Activated T-helper 2 cell treated with anti-CD3 and anti-CD28 coated beads, Interferon-gamma antibody, Interleukin-2, Interleukin-4, amounts not matched to agents 10 μg/mL and 5 μg/mL and 100 μg/mL, durations not matched to agents 14 hours and 24 hours and 36 hours (primary cell): ENCODE results near the gene PSORS1C2. TPM values are rescaled to one million over a fixed set of nuclear protein-coding genes. Genes with fewer than 3 reads are reported as not detected.

Experiments
- DNase-seq: peaks from one replicate; pipeline ENCODE4 v3.0.0; 2021; ENCODE audit warnings: low spot score
- H3K27ac Mint-ChIP-seq: one replicate; pipeline ENCODE4 v1.8.0; 2021; ENCODE audit warnings: mixed read lengths
- H3K27me3 Mint-ChIP-seq: one replicate; pipeline ENCODE4 v1.8.0; 2021; ENCODE audit warnings: low read depth, mixed read lengths
- H3K36me3 Mint-ChIP-seq: one replicate; pipeline ENCODE4 v1.8.0; 2021; ENCODE audit warnings: low read depth, mixed read lengths
- H3K4me1 Mint-ChIP-seq: one replicate; pipeline ENCODE4 v1.8.0; 2021; ENCODE audit warnings: low read depth, mixed read lengths
- H3K4me3 Mint-ChIP-seq: one replicate; pipeline ENCODE4 v1.8.0; 2021; ENCODE audit warnings: low read depth, mild to moderate bottlenecking, moderate library complexity, mixed read lengths
- H3K9me3 Mint-ChIP-seq: one replicate; pipeline ENCODE4 v1.8.0; 2021; ENCODE audit warnings: mixed read lengths
- intact Hi-C: fragments of 100-400 bp; cut with micrococcal nuclease; formaldehyde crosslinking; loops from one replicate; pipeline ENCODE4 v1.15.1; 2023
- total RNA-seq: library from RNA; stranded (reverse); gene quantifications from 2 replicates; pipeline ENCODE4 v1.2.3, GENCODE V29; 2022

Gene PSORS1C2
- total RNA-seq, 1 donor from 2014 or later: not detected

DNA sequence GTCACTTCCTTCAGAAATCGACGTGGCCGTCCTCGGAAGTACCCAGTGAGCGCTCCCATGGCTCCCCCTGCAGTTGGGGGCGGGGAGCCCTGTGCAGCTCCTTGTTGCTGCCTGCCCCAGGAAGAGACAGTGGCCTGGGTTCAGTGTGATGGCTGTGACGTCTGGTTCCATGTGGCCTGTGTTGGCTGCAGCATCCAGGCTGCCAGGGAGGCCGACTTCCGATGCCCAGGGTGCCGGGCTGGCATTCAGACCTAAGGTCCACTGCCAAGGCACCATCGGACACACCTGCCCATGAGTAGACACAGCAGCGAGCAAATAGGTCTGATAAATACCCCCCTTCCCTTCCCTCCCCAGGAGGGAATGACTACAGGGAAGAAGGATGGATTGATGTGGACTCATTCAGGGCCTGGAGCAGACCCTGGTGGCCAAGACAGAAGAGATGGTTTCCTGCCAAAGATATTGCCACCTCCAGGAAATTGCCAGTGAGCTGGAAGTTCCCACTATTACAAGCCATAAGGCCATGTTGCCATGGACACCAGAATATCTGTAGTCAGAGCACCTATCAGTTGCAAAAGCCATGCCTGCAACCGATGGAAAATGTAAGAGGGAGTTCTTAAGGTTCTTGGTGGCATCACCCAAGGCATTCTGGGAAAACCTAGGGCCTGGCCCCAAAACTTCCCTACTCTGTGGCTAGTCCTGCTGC, 23.7 kb upstream of the PSORS1C2 start:
- no peaks in the 10 kb centered on the region for H3K9me3 Mint-ChIP-seq
- intact Hi-C loops: no loop called here
- H3K4me1 Mint-ChIP-seq: peaks cover 23% of the 10 kb centered on the region
- DNase-seq: no peak
- no peak overlapping the region for H3K27ac Mint-ChIP-seq
- no peaks in the 10 kb centered on the region for H3K27me3 Mint-ChIP-seq
- H3K36me3 Mint-ChIP-seq: peaks cover 61% of the 10 kb centered on the region
- no peak overlapping the region for H3K4me3 Mint-ChIP-seq

DNA sequence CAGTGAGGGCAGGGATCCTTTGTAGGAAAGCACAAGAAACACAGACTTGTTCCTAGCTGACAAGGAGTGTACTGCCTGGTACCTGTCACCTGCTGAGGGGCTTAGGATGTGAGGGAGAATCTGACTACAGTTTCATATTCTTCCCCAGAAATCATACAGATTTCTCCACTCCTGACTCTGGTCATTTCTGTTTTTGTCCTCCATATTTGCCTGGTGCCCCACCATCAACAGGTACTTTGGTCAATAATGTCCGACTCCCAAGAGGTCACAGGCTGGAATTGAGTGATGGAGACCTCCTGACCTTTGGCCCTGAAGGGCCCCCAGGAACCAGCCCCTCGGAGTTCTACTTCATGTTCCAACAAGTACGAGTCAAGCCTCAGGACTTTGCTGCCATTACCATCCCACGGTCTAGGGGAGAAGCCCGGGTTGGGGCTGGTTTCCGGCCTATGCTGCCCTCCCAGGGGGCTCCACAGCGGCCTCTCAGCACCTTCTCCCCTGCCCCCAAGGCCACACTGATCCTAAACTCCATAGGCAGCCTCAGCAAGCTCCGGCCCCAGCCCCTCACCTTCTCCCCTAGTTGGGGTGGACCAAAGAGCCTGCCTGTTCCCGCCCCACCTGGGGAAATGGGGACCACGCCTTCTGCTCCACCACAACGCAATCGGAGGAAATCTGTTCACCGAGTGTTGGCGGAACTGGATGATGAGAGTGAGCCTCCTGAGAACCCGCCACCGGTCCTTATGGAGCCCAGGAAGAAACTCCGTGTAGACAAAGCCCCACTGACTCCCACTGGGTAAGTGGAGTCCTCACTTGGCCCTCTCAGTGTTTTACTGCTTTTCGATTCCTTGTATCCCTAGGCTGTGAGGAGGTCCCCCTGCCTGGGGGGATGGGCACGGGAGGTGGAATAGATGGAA, 22.6 kb upstream of the PSORS1C2 start:
- Mint-ChIP-seq H3K9me3 (no peaks in the 10 kb centered on the region), H3K4me1 (peaks cover 33% of the 10 kb centered on the region), H3K27me3 (no peaks in the 10 kb centered on the region), H3K4me3 (peak overlapping the region; percentile 3), H3K27ac (no peak overlapping the region), H3K36me3 (peaks cover 61% of the 10 kb centered on the region)
- intact Hi-C loops: no loop called here
- no peak for DNase-seq

DNA sequence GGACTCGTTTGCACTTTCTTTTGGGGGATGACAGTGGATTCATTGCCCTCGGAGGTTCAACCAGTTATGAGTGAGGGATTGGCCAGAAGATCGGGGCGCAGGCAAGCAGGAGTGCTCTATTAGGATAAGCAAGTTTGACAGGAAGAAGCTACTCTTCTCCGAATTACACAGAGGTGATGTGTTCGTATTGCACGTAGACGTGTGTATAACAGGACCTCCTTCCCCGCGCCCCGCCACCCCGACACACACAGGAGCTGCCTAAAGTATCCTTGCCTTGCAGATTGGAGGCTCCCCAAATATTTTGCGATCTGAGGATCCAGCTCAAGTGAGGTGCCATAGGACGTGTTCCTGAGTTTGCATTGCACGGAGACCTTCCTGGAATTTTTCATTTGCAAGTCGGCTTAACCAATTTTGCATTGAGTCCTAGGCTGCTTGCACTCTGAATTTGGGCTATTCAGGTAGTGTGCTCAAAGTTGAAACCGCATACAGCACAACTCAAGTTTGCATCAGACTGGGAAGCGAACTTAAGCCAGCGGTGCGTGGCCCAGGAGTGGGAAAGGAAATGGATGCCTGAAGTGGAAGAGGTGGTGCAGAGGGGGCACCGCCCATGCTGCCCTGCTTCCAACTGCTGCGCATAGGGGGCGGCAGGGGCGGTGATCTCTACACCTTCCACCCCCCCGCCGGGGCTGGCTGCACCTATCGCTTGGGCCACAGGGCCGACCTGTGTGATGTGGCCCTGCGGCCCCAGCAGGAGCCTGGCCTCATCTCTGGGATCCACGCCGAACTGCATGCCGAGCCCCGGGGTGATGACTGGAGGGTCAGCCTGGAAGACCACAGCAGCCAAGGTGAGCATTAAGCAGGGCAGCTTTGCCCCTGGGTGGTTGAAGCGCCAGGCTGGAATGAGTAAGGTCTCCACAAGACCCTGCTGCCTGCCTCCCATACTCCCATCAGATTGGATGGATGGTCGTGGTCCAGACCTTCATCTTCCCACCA, 20.3 kb upstream of the PSORS1C2 start:
- Mint-ChIP-seq H3K4me3 (peak overlapping the region; percentile 92), H3K4me1 (peaks cover 34% of the 10 kb centered on the region), H3K27ac (peak overlapping the region; percentile 87), H3K27me3 (no peaks in the 10 kb centered on the region), H3K9me3 (no peaks in the 10 kb centered on the region), H3K36me3 (peaks cover 73% of the 10 kb centered on the region)
- DNase-seq: peak; percentile 28
- intact Hi-C loops: loop anchor here (1.0 to 2.0 kb wide), 3 partner anchors 22 to 113 kb away; partner anchors contain the start of gene HLA-C

DNA sequence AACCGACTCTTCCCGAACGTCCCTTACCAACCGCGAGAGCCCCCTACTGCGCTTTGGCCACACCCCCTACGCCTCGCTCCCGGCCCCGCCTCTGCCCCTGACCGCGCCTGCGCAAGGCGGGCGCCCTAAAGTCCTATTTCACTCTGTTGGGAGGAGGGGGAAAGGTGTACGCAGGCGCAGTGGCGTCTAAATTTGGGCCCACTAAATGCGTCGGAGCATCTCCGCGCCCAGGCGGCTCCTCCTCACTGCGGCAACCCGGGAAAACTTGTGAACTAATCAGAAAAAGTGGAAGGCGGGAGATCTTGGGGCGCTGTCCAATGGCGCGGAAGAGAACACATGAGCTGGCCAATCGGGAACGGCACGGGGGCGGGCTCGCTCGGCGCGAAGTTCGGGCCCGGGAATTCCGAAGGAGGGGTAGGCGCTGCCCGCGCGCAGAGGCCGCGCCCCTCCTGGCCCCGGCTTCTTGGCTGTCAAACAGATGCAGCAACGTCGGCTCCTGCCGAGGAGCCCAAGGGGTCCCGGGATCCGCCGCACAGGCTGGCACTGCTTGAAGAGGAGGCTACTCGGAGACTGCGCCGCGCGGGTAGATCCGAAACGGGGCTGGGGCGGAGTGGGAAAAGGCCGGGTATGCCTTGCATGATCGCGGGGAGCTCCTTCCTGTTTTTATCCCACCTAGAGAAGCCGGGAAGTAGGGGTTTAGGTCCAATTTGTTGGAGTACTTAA, 19.4 kb upstream of the PSORS1C2 start, which contains the start of gene TCF19:
TCF19 (plus strand) TSS at position 450 of the 723 bp plus-strand sequence. CDS start 881 bp downstream, outside the sequence.
- intact Hi-C loops: loop anchor here (1.0 to 2.0 kb wide), 3 partner anchors 22 to 114 kb away; partner anchors contain the start of gene HLA-C
- no peaks in the 10 kb centered on the region for H3K9me3 Mint-ChIP-seq
- H3K36me3 Mint-ChIP-seq: peaks cover 64% of the 10 kb centered on the region
- H3K4me1 Mint-ChIP-seq: peaks cover 32% of the 10 kb centered on the region
- peak; percentile 99 for DNase-seq
- no peaks in the 10 kb centered on the region for H3K27me3 Mint-ChIP-seq
- H3K27ac Mint-ChIP-seq: peak within 1 kb of the TSS; percentile 87
- peak within 1 kb of the TSS; percentile 92 for H3K4me3 Mint-ChIP-seq

DNA sequence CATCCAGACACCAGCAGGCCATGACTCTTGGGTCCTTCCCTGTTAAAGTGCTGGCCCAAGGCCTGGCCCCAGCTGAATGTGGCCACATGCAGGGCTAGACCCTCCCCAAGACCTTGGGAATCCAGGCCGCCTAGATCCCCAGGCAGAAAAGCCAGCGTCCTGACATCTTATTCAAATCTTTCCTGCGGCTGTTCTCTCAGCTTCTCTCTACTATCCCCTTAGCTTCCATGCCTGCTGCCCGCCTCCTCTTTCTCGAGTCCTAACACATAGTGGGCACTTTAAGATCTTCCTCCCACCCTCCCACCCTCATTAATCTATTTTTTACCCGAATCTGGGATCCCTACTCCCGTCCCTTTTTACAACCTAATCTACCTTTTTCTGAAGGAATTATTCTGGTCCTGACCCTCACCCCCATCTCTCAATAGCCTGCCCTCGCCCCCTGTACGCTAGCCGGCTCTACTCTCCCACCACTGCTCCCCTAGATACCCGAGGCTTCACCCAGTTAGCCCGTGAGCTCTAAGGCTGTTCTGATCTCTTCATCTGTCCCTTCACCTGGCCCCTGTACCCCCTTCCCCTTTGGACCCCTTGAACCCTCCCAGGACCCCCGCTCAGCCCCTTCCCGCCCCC, 18.8 kb upstream of the PSORS1C2 start, which contains the start of gene CCHCR1:
CCHCR1 (minus strand) TSS at position 290 of the 627 bp plus-strand sequence; CDS start at position 88, 202 bp downstream.
- peaks cover 28% of the 10 kb centered on the region for H3K4me1 Mint-ChIP-seq
- H3K9me3 Mint-ChIP-seq: no peaks in the 10 kb centered on the region
- H3K27me3 Mint-ChIP-seq: no peaks in the 10 kb centered on the region
- H3K36me3 Mint-ChIP-seq: peaks cover 57% of the 10 kb centered on the region
- intact Hi-C loops: loop anchor here (1.0 to 2.0 kb wide), 3 partner anchors 21 to 115 kb away; partner anchors contain the start of gene HLA-C
- peak within 1 kb of the TSS; percentile 87 for H3K27ac Mint-ChIP-seq
- H3K4me3 Mint-ChIP-seq: peak within 1 kb of the TSS; percentile 92
- DNase-seq: no peak

DNA sequence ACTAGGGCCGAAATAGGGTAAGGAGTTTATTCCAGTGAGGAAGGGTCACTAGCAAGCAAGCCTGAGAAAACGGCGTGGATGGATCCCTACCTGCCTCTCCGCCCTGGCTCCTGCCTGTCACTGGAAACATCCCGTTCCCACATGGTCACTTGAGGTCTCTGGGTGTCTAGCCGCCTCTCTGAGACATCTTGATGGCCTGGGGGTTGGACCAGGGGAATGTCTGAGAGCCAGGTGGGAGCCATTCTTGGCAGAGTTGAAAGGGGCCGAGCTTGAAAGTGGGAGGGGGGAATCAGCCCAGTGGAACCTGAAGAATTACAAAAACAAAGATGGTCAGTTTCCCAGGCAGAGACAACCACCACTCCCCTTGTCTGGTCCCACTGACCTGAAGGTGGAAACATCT, 17.8 kb upstream of the PSORS1C2 start:
- Mint-ChIP-seq H3K4me1 (peaks cover 24% of the 10 kb centered on the region), H3K9me3 (no peaks in the 10 kb centered on the region), H3K4me3 (peak overlapping the region; percentile 92), H3K27me3 (no peaks in the 10 kb centered on the region), H3K27ac (no peak overlapping the region), H3K36me3 (peaks cover 48% of the 10 kb centered on the region)
- intact Hi-C loops: no loop called here
- DNase-seq: no peak

DNA sequence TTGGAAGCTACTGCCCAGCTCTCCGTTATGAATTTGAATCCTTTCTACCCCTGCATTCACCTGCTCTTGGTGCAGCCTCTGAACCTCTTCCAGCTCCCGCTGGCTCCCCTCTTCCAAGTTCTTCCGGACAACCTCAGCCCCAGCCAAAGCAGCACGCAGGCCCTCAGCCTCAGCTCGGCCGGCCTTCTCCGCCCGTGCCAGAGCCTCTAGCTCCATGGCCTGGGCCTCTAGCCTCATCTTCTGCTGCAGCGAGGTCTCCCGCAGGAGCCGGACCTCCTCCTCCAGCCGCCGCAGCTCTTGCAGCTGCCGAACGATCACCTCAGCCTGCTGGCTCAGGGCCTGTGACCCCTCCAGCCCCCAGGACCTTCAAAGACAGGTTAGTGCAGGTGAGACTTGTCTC, 15.6 kb upstream of the PSORS1C2 start:
- DNase-seq: no peak
- intact Hi-C loops: no loop called here

DNA sequence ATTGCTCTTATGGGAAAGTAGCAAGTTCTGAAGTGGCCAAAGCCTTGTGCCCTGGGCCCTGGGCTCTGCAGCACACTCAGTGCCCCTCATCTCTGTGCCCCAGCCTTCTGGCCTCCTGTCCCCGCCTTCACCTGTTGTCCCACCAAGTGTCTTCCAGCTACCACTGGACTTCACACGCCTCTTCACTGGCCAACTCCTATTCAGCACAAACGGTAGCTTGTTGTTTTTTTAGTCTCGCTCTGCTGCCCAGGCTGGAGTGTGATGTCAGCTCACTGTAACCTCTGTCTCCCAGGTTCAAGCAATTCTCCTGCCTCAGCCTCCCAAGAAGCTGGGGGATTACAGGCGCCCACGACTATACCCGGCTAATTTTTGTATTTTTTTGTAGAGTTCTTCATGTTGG, 13.9 kb upstream of the PSORS1C2 start:
- H3K27ac Mint-ChIP-seq: no peak overlapping the region
- H3K4me3 Mint-ChIP-seq: no peak overlapping the region
- peaks cover 14% of the 10 kb centered on the region for H3K4me1 Mint-ChIP-seq
- no peaks in the 10 kb centered on the region for H3K9me3 Mint-ChIP-seq
- intact Hi-C loops: no loop called here
- H3K36me3 Mint-ChIP-seq: peaks cover 32% of the 10 kb centered on the region
- H3K27me3 Mint-ChIP-seq: no peaks in the 10 kb centered on the region
- no peak for DNase-seq

More for the DNA sequence above, 15.6 kb upstream of the PSORS1C2 start:
- H3K9me3 Mint-ChIP-seq: no peaks in the 10 kb centered on the region
- H3K4me1 Mint-ChIP-seq: peaks cover 14% of the 10 kb centered on the region
- no peak overlapping the region for H3K4me3 Mint-ChIP-seq
- H3K27ac Mint-ChIP-seq: no peak overlapping the region
- no peaks in the 10 kb centered on the region for H3K27me3 Mint-ChIP-seq
- peaks cover 46% of the 10 kb centered on the region for H3K36me3 Mint-ChIP-seq

DNA sequence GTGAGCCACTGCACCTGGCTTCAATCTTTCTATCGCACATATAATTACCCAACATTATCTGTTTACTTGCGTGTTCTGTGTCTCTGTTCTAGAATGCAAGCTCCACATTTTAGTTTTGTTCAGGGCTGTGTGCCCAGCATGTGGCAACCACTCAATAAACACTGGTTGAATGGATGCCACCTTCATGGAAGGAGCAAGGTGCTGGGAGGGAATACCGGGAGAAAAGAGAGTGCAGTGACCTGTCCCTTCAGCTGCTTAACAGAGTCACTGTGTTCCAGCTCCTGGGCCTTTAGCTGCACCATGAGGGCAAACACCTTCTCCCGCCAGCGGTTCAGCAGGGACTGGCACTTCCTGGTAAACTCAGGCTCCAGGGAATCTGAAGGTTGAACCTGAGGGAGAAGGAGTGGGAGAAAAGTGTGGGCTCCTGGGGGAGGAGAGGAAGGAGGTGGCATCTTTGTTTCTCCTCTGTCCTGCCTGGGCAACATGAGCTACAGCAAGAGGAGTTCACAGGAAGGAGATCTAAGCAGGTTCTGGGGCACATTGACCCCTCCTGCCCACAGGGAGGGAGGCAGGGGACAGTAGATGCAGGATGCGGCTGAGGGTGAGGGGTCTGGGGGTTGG, 11.1 kb upstream of the PSORS1C2 start:
- Mint-ChIP-seq H3K4me3 (no peak overlapping the region), H3K27me3 (no peaks in the 10 kb centered on the region), H3K4me1 (no peaks in the 10 kb centered on the region), H3K36me3 (peaks cover 26% of the 10 kb centered on the region), H3K27ac (no peak overlapping the region), H3K9me3 (no peaks in the 10 kb centered on the region)
- intact Hi-C loops: no loop called here
- DNase-seq: no peak

DNA sequence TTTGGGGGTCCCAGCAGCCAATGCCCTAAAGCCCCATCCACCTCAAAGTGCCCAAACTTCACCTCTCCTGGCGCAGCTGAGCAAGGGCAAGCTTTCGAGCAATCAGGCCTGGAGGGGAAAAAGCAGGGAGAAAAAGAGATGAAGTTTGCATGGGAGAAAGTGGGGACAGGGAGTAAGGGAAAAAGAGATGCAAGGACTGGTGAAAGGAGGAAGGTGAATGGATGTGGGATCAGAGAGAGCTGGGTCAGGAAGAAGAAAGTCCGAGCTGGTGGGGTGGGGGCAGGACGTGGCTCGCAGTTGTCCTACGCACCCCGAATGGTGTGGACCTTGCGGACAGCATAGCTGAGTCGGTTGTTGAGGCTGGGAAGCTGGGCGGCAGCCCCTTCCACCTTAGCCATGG, 6.5 kb upstream of the PSORS1C2 start:
- no peak overlapping the region for H3K27ac Mint-ChIP-seq
- H3K4me1 Mint-ChIP-seq: no peaks in the 10 kb centered on the region
- no peaks in the 10 kb centered on the region for H3K9me3 Mint-ChIP-seq
- no peak for DNase-seq
- intact Hi-C loops: no loop called here
- H3K27me3 Mint-ChIP-seq: no peaks in the 10 kb centered on the region
- H3K4me3 Mint-ChIP-seq: no peak overlapping the region
- H3K36me3 Mint-ChIP-seq: peaks cover 17% of the 10 kb centered on the region

DNA sequence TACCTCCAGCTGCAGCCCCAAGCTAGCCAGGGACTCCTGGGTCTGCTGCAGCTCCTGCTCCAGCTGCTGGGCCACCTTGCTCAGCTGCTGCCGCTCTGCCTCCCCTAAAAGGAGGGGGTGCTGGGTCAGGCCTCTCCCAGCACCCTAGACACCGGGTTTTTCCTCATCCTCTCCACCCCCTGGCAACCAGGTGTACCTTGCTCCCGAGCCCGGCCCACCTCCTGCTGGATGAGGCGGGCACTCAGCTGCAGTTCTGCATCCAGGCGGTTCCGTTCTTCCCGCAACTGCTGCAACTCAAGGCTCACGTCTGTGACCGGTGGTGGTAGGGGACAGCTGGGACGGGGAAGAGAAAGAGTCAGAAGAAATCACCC, 6.1 kb upstream of the PSORS1C2 start:
- Mint-ChIP-seq H3K36me3 (peaks cover 15% of the 10 kb centered on the region), H3K27ac (no peak overlapping the region), H3K27me3 (no peaks in the 10 kb centered on the region), H3K4me3 (no peak overlapping the region), H3K4me1 (no peaks in the 10 kb centered on the region), H3K9me3 (no peaks in the 10 kb centered on the region)
- no peak for DNase-seq
- intact Hi-C loops: no loop called here
